RCC 7860 (cell line): ENCODE data around the gene ARX.

Experiments
- DNase-seq: peaks from one replicate; pipeline ENCODE4 v3.0.0-alpha.2; 2015; ENCODE audit warnings: low spot score
- FAIRE-seq: peaks from 2 replicates; lab custom pipeline; 2012; peaks lifted over from hg19 to GRCh38; lab: Jason Lieb, UNC

ARX gene

GRCh38 chrX:25002661-25003020 lies 13.1 kb downstream of the ARX start:
- DNase-seq (no peak), FAIRE-seq (no peak)

- FAIRE-seq (no peak), DNase-seq (no peak)
These were observed 13.7 kb downstream of the ARX start for GRCh38 chrX:25001808-25002660.

GRCh38 chrX:24999511-24999910 lies 16.3 kb downstream of the ARX start:
- no peak for DNase-seq
- FAIRE-seq, result no peak

GRCh38 chrX:24996096-24996709 lies 19.6 kb downstream of the ARX start:
- DNase-seq (no peak), FAIRE-seq (no peak)

GRCh38 chrX:24993879-24994278 lies 21.9 kb downstream of the ARX start:
- FAIRE-seq, result no peak
- no peak for DNase-seq

- no peak for FAIRE-seq
These were observed 25.2 kb downstream of the ARX start for GRCh38 chrX:24990535-24990934.

GRCh38 chrX:24988314-24988713 lies 27.5 kb downstream of the ARX start:
- DNase-seq (no peak), FAIRE-seq (no peak)

More at GRCh38 chrX:24990535-24990934, 25.2 kb downstream of the ARX start:
- DNase-seq, result no peak

GRCh38 chrX:24987731-24988130 lies 28.0 kb downstream of the ARX start:
- DNase-seq, result no peak
- no peak for FAIRE-seq

- DNase-seq (no peak), FAIRE-seq (no peak)
These were observed 30.6 kb downstream of the ARX start for GRCh38 chrX:24985120-24985519.

GRCh38 chrX:24983931-24984330 lies 31.8 kb downstream of the ARX start:
- no peak for FAIRE-seq

GRCh38 chrX:24982306-24982965 lies 33.3 kb downstream of the ARX start:
- no peak for FAIRE-seq
- DNase-seq, result peak; percentile 17

More at GRCh38 chrX:24983931-24984330, 31.8 kb downstream of the ARX start:
- no peak for DNase-seq

- DNase-seq (no peak), FAIRE-seq (no peak)
These were observed 34.7 kb downstream of the ARX start for GRCh38 chrX:24981030-24981429.

GRCh38 chrX:24979081-24979480 lies 36.7 kb downstream of the ARX start:
- DNase-seq (peak; percentile 68), FAIRE-seq (peak; percentile 97)

- DNase-seq (no peak), FAIRE-seq (no peak)
These were observed 46.0 kb downstream of the ARX start for GRCh38 chrX:24969812-24970211.

GRCh38 chrX:24965372-24965771 lies 50.4 kb downstream of the ARX start:
- FAIRE-seq, result no peak

GRCh38 chrX:24963823-24964222 lies 51.9 kb downstream of the ARX start:
- DNase-seq (no peak), FAIRE-seq (no peak)

More at GRCh38 chrX:24965372-24965771, 50.4 kb downstream of the ARX start:
- no peak for DNase-seq

GRCh38 chrX:24961809-24962208 lies 54.0 kb downstream of the ARX start:
- FAIRE-seq, result no peak
- no peak for DNase-seq

- peak; percentile 5 for DNase-seq
- FAIRE-seq, result peak; percentile 52
These were observed 58.9 kb downstream of the ARX start for GRCh38 chrX:24956828-24957227.

GRCh38 chrX:24955372-24955930 lies 60.3 kb downstream of the ARX start:
- FAIRE-seq (no peak), DNase-seq (no peak)

GRCh38 chrX:24954732-24955131 lies 61.0 kb downstream of the ARX start:
- no peak for FAIRE-seq
- no peak for DNase-seq
